ENCODE data around the gene AEBP1.

DNA sequence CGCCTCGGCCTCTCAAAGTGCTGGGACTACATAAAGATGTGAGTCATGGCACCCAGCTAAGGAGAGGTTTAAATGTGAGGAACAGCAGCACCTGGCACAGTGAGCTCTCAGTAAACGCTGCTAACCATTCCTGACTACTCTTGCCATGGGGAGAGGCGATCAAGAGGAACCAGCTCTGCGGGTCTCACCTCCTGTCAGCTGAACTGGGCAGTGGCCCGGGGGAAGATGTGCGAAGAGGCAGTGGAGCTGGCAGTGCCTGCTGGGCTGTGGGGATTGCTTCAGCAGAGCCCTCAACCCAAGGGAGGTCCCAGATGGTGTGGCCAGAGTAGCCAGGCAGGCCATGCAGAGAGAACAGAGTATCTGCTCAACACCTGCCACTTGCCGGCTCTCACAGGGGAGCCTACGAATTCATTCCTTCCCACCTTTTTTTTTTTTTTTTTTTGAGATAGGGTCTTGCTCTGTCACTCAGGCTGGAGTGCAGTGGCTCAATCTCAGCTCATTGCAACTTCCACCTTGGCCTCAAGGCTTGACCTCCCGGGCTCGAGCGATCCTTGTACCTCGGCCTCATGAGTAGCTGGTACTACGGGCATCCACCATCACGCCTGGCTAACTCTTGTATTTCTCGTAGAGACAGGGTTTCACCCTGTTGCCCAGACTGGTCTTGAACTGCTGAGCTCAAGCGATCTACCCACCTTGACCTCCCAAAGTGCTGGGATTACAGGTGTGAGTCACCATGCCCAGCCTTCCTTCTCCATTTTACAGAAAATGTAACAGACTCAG lies 28.7 kb upstream of the AEBP1 start:
- TF ChIP-seq POLR2A (IDR thresholded peaks at IDR 0.05) (no peak), CTCF (IDR thresholded peaks at IDR 0.05) (no peak)
